HEK293T (cell line): ENCODE data around the gene RAD51D.

Source experiments
- BHLHE40 ChIP-seq: fragments of 450-650 bp; IDR thresholded peaks from 2 replicates; pipeline ENCODE4 v1.6.1; 2016; ENCODE audit warnings: mild to moderate bottlenecking, moderate library complexity, borderline replicate concordance
- ELF4 ChIP-seq: fragments of 450-650 bp; IDR thresholded peaks from 2 replicates; pipeline ENCODE4 v1.6.1; 2017; ENCODE audit warnings: antibody characterized with exemption

- no peak for TF ChIP-seq BHLHE40
- TF ChIP-seq ELF4 = no peak
These were observed 46.9 kb upstream of the RAD51D start for GRCh38 chr17:35166526-35166925.
